C4-2B (cell line): ENCODE results near the gene KBTBD4.

Source experiments
- H3K27ac ChIP-seq: fragments of 450-650 bp; 2 replicates; pipeline ENCODE4 v1.5.1; 2017
- CTCF ChIP-seq: fragments of 450-650 bp; conservative IDR thresholded peaks from 2 replicates; pipeline ENCODE4 v1.5.1; 2017; ENCODE audit warnings: mild to moderate bottlenecking
- ZFX ChIP-seq: fragments of 450-650 bp; IDR thresholded peaks from 2 replicates; pipeline ENCODE4 v1.6.1; 2017

The KBTBD4 gene

GRCh38 chr11:47591764-47592163 is 13.0 kb upstream of the KBTBD4 start:
- H3K27ac ChIP-seq = no peak overlapping the region
- TF ChIP-seq ZFX (no peak), CTCF (no peak)

- TF ChIP-seq ZFX (no peak), CTCF (no peak)
Observed at GRCh38 chr11:47589977-47590861, 11.4 kb upstream of the KBTBD4 start.

GRCh38 chr11:47589584-47589976 is 10.8 kb upstream of the KBTBD4 start:
- TF ChIP-seq CTCF = no peak
- no peak for TF ChIP-seq ZFX
- no peak overlapping the region for H3K27ac ChIP-seq

More at GRCh38 chr11:47589977-47590861, 11.4 kb upstream of the KBTBD4 start:
- no peak overlapping the region for H3K27ac ChIP-seq

GRCh38 chr11:47589118-47589517 is 10.3 kb upstream of the KBTBD4 start:
- H3K27ac ChIP-seq = no peak overlapping the region
- TF ChIP-seq ZFX = no peak
- no peak for TF ChIP-seq CTCF

- no peak for TF ChIP-seq CTCF
- TF ChIP-seq ZFX = no peak
- no peak overlapping the region for H3K27ac ChIP-seq
Observed at GRCh38 chr11:47587723-47588326, 9.1 kb upstream of the KBTBD4 start.

GRCh38 chr11:47587039-47587716 is 8.4 kb upstream of the KBTBD4 start:
- TF ChIP-seq CTCF (no peak), ZFX (no peak)
- H3K27ac ChIP-seq = no peak overlapping the region
